Activated naive CD8-positive, alpha-beta T cell (primary cell): ENCODE measurements around the gene ITLN2.
"Not testable (repeated sequence)": the region's sequence is repeated elsewhere in the genome, so short reads cannot be mapped to it uniquely, and the experiment has no call there.

Experiments
- H3K27ac Mint-ChIP-seq: one replicate; pipeline ENCODE4 v1.8.0; 2021; ENCODE audit warnings: mixed read lengths
- H3K27me3 Mint-ChIP-seq: one replicate; pipeline ENCODE4 v1.8.0; 2021; ENCODE audit warnings: mixed read lengths
- H3K36me3 Mint-ChIP-seq: one replicate; pipeline ENCODE4 v1.8.0; 2021; ENCODE audit warnings: mixed read lengths
- H3K4me1 Mint-ChIP-seq: one replicate; pipeline ENCODE4 v1.8.0; 2021; ENCODE audit warnings: low read depth, mixed read lengths
- H3K4me3 Mint-ChIP-seq: one replicate; pipeline ENCODE4 v1.8.0; 2021; ENCODE audit warnings: mild to moderate bottlenecking, mixed read lengths
- H3K9me3 Mint-ChIP-seq: one replicate; pipeline ENCODE4 v1.8.0; 2021; ENCODE audit warnings: low read depth, mixed read lengths

The ITLN2 gene

DNA sequence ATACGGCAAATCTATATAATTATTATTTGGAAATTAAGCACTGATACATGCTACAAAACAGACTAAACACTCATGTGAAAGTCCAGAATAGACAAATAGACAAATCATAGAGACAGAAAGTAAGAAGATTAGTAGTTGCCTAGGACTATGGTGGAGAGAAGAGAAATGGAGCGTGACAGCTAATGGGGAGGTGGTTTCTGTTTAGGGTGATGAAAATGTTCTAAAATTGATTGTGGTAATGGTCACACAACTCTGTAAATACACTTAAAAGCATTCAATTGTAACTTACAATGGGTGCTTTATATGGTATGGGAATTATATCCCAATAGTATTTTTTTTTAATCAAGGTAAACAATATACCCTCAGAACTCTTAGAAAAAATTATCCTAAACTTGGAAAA is 20.4 kb upstream of the ITLN2 start:
- H3K36me3 Mint-ChIP-seq, result no peaks in the 10 kb centered on the region
- peaks cover 9% of the 10 kb centered on the region for H3K4me1 Mint-ChIP-seq
- no peak overlapping the region for H3K4me3 Mint-ChIP-seq
- H3K9me3 Mint-ChIP-seq, result no peaks in the 10 kb centered on the region
- H3K27ac Mint-ChIP-seq, result no peak overlapping the region
- peaks cover 9% of the 10 kb centered on the region for H3K27me3 Mint-ChIP-seq

DNA sequence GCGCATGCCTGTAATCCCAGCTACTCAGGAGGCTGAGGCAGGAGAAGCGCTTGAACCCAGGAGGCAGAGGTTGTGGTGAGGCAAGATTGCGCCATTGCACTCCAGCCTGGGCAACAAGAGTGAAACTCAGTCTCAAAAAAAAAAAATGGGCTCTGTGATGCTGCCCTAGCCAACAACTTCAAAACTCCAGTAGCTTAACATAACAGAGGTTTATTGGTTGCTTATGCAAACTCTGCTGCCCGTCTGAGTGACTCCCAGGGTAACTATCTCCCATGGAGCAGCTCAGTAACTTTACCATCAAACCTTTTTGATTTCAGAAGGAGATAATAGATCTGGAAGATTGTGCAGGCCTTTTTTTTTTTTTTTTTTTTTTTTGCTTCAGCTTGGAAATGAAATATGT is 18.9 kb upstream of the ITLN2 start:
- no peak overlapping the region for H3K4me3 Mint-ChIP-seq
- H3K27me3 Mint-ChIP-seq, result peaks cover 5% of the 10 kb centered on the region
- no peaks in the 10 kb centered on the region for H3K36me3 Mint-ChIP-seq
- H3K4me1 Mint-ChIP-seq, result peaks cover 9% of the 10 kb centered on the region
- no peak overlapping the region for H3K27ac Mint-ChIP-seq
- H3K9me3 Mint-ChIP-seq, result no peaks in the 10 kb centered on the region

DNA sequence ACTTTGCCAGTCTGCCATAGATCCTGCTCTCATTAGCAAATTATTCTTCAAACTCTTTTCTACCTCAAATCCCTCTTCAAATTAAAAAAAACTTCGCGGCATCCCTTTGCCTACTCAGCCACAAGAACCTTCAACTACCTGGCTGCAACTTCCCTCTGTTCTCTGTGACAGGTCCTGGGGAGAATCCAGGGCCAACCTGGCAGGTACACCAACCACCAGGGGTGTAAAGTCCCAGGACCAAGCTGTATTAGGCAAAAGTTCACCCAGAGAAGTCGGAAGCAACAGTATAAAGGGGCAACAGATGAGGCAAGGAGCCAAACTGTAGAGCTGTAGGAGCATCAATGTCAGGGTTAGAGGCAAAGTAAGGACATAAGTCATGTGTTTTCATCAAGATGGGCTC is 18.3 kb upstream of the ITLN2 start:
- Mint-ChIP-seq H3K9me3 (no peaks in the 10 kb centered on the region), H3K27me3 (peaks cover 5% of the 10 kb centered on the region), H3K4me3 (no peak overlapping the region), H3K36me3 (no peaks in the 10 kb centered on the region), H3K4me1 (peaks cover 9% of the 10 kb centered on the region), H3K27ac (no peak overlapping the region)

DNA sequence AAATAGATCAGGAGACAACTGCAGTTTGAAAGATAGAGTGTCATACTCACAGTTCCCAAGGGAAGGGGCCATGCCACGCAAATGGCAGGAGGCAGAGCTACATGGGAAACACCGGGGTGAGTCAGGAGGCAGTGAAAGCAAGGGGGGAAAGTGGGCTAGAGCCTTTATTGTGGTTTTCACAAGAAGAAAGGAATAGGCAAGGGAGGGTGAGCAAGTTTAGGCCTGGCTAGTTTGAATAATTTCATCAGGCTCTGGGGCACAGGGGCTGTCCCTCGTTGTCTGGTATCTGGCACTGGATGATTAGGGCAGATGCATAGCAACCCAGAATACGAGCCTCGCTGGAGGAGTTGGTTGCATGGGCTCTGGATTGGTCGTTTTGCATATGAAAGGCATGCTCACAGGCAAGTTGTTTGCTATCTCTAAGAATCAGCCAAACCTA is 17.0 kb upstream of the ITLN2 start:
- no peaks in the 10 kb centered on the region for H3K9me3 Mint-ChIP-seq
- peak overlapping the region; percentile 36 for H3K27ac Mint-ChIP-seq
- H3K4me1 Mint-ChIP-seq, result peaks cover 9% of the 10 kb centered on the region
- H3K36me3 Mint-ChIP-seq, result no peaks in the 10 kb centered on the region
- no peak overlapping the region for H3K4me3 Mint-ChIP-seq
- H3K27me3 Mint-ChIP-seq, result peaks cover 8% of the 10 kb centered on the region

DNA sequence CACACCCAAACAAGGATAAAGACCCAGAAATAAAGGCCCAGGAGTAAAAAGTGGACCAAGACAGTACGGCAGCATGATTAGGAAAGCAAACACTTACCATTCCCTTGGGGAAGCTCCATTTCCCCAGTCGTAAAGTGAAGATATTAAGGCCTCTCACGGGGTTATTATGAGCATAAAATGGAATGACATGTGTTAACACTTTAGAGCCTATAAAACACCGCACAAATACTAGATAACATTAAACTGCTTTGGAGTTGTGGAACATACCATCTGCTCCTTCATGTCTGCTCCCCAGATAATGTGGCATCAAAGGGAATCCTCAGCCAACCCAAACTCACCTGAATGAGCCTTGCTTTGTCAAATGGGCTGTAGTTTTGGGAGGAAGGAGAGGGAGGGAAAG is 8.9 kb upstream of the ITLN2 start:
- Mint-ChIP-seq H3K4me3 (no peak overlapping the region), H3K36me3 (no peaks in the 10 kb centered on the region), H3K27ac (no peak overlapping the region), H3K9me3 (no peaks in the 10 kb centered on the region), H3K4me1 (no peaks in the 10 kb centered on the region), H3K27me3 (peaks cover 2% of the 10 kb centered on the region)

DNA sequence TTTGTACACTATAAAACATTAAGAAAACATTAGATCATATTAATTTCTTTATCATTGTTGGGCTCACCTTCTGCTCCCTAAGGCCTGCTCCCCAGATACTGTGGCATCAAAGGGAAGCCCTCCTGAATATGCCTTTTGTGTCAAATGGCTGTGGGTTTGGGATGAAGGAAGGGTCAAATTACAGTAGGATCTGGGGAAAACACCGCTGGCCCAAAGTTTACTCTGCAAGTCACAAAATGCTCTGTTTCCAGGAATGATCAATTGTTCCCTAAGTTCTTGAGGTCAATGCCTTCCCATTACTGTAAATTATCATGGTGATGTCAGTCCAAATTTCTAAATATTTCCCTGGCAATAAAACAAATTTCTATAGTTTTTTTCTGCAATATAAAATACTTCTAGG is 6.8 kb upstream of the ITLN2 start:
- peaks cover 1% of the 10 kb centered on the region for H3K27me3 Mint-ChIP-seq
- no peak overlapping the region for H3K27ac Mint-ChIP-seq

DNA sequence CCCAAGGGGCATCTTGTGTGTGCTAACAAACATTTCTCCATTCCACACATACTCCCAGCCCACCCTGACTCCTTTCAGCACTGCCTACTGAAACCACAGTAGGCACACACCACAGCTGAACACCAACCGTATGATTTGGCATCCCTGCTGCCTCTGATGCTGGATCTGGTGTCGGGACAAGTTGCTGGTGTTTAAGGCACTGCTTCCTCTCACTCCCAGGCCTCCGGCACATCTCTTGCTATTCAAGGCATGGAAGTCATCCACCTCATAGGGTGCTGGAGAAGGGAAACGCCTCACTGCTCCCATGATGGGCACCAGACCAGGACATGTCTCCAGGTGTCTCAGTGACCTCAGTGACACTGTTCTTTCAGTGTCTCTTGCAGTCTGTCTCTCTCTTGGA is 2.4 kb upstream of the ITLN2 start:
- H3K36me3 Mint-ChIP-seq, result no peaks in the 10 kb centered on the region
- no peaks in the 10 kb centered on the region for H3K9me3 Mint-ChIP-seq
- no peak overlapping the region for H3K27ac Mint-ChIP-seq
- peaks cover 1% of the 10 kb centered on the region for H3K27me3 Mint-ChIP-seq
- H3K4me3 Mint-ChIP-seq, result no peak overlapping the region
- H3K4me1 Mint-ChIP-seq, result peaks cover 3% of the 10 kb centered on the region

More for the DNA sequence above, 6.8 kb upstream of the ITLN2 start:
- Mint-ChIP-seq H3K36me3 (no peaks in the 10 kb centered on the region), H3K4me3 (no peak overlapping the region), H3K4me1 (no peaks in the 10 kb centered on the region), H3K9me3 (no peaks in the 10 kb centered on the region)

DNA sequence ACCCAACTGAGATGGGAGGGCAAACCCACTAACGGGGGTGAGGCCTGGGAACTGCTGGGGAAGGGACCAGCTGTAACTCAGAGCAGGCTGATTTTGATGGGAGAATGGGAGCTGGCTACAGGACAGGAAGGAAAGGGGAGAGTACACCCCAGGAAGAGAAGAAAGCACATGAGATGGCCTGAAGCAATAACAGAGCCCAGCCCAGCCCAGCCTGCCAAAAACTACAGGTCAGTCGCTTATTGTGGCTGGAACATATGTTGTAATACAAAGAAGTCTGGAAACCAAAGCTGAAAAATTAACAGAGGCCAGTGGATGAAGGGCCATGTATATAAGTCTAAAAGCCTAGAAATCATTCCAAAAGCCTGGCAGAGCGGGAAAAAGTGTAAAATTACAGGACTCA is 1.6 kb downstream of the ITLN2 start:
- Mint-ChIP-seq H3K27me3 (peaks cover 1% of the 10 kb centered on the region), H3K36me3 (no peaks in the 10 kb centered on the region), H3K4me3 (no peak overlapping the region), H3K27ac (no peak overlapping the region), H3K9me3 (no peaks in the 10 kb centered on the region), H3K4me1 (peaks cover 8% of the 10 kb centered on the region)

DNA sequence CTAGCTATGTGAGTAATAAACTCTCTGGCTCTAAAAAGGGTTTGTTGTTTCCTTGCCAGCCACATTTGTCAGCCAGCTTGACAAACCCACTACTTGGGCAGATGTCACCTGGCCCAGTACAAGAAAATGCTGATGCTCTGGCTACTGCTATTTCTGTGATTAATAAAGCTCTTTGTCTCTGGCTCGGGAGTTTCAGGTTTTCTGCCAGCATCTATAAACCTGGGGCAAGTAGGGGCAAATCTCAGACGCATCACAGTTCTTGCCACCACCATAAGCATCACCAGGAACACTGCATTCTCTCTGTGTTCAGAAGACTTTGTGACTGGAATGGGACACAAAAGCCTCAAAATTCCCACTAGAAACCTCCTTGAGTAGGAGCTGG is 2.5 kb downstream of the ITLN2 start:
- Mint-ChIP-seq H3K36me3 (no peaks in the 10 kb centered on the region), H3K27ac (no peak overlapping the region), H3K9me3 (no peaks in the 10 kb centered on the region), H3K27me3 (no peaks in the 10 kb centered on the region), H3K4me3 (no peak overlapping the region), H3K4me1 (peaks cover 8% of the 10 kb centered on the region)

DNA sequence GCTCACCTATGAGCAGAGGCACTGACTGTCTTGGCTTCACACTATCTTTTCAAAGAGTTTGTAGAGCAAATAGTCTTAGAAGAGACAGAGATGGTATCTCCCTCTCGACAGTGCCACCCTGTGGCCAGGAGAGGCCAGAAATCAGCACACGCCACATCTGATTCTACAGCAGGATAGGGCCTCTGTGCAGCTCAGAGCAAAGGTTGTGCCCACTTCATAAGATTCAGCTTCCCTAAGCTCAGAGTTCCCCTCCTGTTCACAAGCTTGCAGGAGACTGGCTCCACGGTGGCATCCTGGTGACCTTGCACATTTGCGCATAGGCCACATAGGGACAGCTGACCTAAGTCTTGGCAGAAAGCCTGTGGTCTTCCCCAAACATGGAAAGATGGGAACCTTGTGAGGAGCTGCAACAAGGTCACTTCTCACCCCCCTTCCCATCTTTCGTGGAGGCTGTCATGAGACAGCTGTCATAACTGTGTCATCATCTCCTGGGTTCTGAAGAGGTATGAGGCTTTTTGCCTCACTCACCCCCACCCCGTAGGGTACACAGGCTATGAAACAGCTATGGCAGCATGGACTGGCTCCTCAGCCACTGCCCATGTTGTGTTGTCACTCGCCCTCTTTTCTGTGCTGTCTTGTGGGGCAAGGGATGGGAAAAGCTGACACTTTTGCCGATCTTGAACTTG is 3.0 kb downstream of the ITLN2 start:
- no peak overlapping the region for H3K27ac Mint-ChIP-seq
- H3K4me3 Mint-ChIP-seq, result no peak overlapping the region
- no peaks in the 10 kb centered on the region for H3K9me3 Mint-ChIP-seq
- peaks cover 8% of the 10 kb centered on the region for H3K4me1 Mint-ChIP-seq
- no peaks in the 10 kb centered on the region for H3K27me3 Mint-ChIP-seq
- no peaks in the 10 kb centered on the region for H3K36me3 Mint-ChIP-seq

DNA sequence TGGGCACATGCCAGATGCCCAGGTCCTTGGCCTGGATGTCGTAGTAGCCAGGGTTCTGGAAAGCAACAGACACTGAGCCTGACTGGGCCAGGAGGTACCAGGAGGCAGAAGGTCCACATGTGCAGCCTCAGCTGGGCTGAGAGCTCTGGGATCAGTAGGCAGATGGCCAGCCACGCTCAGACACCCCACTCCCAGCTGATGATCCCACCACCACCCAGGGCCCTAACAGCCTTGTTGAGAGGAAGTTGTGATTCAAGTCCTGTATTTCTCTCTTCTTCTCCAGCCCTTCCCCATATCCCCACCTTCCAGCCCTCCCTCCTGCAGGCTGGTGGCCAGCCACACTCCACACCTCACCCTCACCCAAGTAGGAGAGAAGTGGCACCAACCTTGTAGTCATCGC is 4.0 kb downstream of the ITLN2 start:
- Mint-ChIP-seq H3K27ac (no peak overlapping the region), H3K4me3 (no peak overlapping the region), H3K4me1 (peaks cover 8% of the 10 kb centered on the region), H3K27me3 (no peaks in the 10 kb centered on the region), H3K9me3 (no peaks in the 10 kb centered on the region), H3K36me3 (no peaks in the 10 kb centered on the region)

DNA sequence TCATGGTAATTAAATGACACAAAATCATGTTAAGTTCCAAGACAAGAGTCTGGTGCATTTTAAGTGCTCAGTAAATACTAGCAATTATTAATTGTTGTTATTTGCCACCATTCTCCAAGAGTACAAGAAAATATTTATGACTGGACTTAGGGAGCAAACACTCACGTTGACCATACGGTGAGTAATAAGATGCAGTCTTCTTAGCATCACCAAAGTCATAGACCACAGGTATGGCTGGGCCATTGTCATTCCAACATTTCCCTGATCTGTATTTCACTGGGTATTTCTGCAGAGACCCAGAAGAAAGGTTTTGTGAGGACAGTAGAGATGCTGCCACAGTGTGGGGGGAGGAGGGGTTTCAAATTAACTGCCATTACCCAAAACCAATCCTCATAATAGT is 4.7 kb downstream of the ITLN2 start:
- no peak overlapping the region for H3K4me3 Mint-ChIP-seq
- peaks cover 8% of the 10 kb centered on the region for H3K4me1 Mint-ChIP-seq
- no peaks in the 10 kb centered on the region for H3K27me3 Mint-ChIP-seq
- H3K9me3 Mint-ChIP-seq, result no peaks in the 10 kb centered on the region
- no peak overlapping the region for H3K27ac Mint-ChIP-seq
- H3K36me3 Mint-ChIP-seq, result no peaks in the 10 kb centered on the region

DNA sequence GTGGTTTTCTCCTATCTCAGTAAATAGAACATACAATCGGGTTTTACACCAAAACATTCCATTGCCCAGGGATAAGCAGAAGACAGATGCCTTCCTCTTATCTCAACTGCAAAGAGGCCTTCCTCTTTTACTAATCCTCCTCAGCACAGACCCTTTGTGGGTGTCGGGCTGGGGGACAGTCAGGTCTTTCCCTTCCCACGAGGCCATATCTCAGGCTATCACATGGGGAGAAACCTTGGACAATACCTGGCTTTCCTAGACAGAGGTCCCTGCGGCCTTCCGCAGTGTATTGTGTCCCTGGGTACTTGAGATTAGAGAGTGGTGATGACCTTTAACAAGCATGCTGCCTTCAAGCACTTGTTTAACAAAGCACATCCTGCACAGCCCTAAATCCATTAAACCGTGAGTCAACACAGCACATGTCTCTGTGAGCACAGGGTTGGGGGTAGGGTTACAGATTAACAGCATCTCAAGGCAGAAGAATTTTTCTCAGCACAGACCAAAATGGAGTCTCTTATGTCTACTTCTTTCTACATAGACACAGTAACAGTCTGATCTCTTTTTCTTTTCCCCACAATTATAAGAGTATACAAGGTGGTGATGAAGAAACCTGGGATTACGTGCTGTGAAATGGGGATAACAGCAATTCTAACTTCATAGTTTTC is 5.3 kb downstream of the ITLN2 start:
- not testable (repeated sequence) for H3K4me3 Mint-ChIP-seq, H3K27ac Mint-ChIP-seq, H3K36me3 Mint-ChIP-seq, H3K27me3 Mint-ChIP-seq, H3K4me1 Mint-ChIP-seq, H3K9me3 Mint-ChIP-seq

DNA sequence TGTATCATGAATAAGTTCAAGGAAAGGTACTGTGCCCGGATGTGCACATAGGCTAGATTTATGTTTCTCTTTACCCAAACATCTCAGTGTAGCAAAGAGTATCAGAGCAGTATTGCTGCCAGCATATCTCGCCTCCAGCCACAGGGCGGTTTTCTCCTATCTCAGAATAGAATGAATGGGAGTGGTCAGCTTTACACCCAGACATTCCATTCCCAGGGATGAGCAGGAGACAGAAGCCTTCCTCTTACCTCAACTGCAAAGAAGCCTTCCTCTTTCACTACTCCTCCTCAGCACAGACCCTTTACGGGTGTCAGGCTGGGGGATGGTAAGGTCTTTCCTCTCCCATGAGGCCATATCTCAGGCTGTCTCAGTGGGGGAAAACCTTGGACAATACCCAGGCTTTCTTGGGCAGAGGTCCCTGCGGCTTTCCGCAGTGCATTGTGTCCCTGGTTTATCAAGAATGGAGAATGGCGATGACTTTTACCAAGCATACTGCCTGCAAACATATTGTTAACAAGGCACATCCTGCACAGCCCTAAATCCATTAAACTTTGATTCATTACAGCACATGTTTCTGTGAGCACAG is 7.3 kb downstream of the ITLN2 start:
- H3K9me3 Mint-ChIP-seq, H3K4me3 Mint-ChIP-seq, H3K4me1 Mint-ChIP-seq, H3K36me3 Mint-ChIP-seq, H3K27ac Mint-ChIP-seq, H3K27me3 Mint-ChIP-seq: not testable (repeated sequence)

DNA sequence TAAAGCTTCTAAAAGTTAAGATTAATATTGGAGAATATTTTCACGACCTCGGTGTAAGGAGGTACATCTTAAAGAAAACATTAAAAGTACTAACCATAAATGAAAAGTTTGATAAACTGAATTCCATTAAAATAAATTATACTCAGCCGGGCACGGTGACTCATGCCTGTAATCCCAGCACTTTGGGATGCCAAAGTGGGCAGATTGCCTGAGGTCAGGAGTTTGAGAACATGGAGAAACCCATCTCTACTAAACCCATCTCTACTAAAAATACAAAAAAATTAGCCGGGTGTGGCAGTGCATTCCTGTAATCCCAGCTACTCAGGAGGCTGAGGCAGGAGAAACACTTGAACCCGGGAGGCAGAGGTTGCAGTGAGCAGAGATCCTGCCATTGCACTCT is 8.7 kb downstream of the ITLN2 start:
- H3K4me3 Mint-ChIP-seq, H3K36me3 Mint-ChIP-seq: not testable (repeated sequence)

DNA sequence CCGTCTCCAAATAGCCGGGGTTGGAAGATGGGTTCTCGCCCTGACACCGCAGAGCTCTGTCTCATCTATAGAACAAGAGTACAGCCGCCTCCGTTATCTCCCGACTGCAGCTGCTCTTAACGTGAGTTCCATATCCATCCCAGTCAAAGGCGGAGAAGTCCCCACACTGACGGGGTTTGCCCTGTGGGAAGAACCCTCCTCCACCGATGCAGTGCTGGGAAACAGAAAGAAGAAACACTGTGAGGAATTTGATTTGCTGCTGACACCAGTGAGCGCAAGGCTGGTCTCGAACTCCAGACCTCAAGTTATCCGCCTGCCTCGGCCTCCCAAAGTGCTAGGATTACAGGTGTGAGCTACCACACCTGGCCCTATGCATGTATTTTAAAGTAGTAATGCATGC is 9.5 kb downstream of the ITLN2 start:
- Mint-ChIP-seq H3K27me3 (no peaks in the 10 kb centered on the region), H3K27ac (no peak overlapping the region), H3K36me3 (peaks cover 3% of the 10 kb centered on the region), H3K4me3 (no peak overlapping the region), H3K9me3 (no peaks in the 10 kb centered on the region), H3K4me1 (no peaks in the 10 kb centered on the region)

More for the DNA sequence above, 8.7 kb downstream of the ITLN2 start:
- not testable (repeated sequence) for H3K4me1 Mint-ChIP-seq, H3K27me3 Mint-ChIP-seq, H3K9me3 Mint-ChIP-seq, H3K27ac Mint-ChIP-seq
